Forelimb muscle (tissue), 1 donor: Measurements from ENCODE around the gene LRRC18. TPM values are rescaled to one million over a fixed set of nuclear protein-coding genes. Genes with fewer than 3 reads are reported as not detected.

Experiments used
- DNase-seq: peaks from one replicate; pipeline ENCODE4 v3.0.0-alpha.2; 2013; ENCODE audit warnings: low read depth
- polyA plus RNA-seq: library from polyadenylated mRNA; unstranded; fragments of 120-200 nt; gene quantifications from one replicate; pipeline ENCODE4 v1.2.1, GENCODE V29; 2013; ENCODE audit not compliant: insufficient read length

LRRC18 gene
- polyA plus RNA-seq, 1 donor, result 0.09 TPM

- no peak for DNase-seq
Measured at GRCh38 chr10:48881937-48882336, 57.7 kb downstream of the LRRC18 start.

- DNase-seq, result no peak
Measured at GRCh38 chr10:48880016-48880705, 59.5 kb downstream of the LRRC18 start.

- no peak for DNase-seq
Measured at GRCh38 chr10:48879451-48879850, 60.2 kb downstream of the LRRC18 start.

- DNase-seq, result no peak
Measured at GRCh38 chr10:48878091-48878490, 61.5 kb downstream of the LRRC18 start.

GRCh38 chr10:48872234-48872633, 67.4 kb downstream of the LRRC18 start:
- DNase-seq, result no peak

Other genes with a start within 250 kb of the LRRC18 start
- gene VSTM4, start 175.7 kb upstream of the LRRC18 start, polyA plus RNA-seq, result 40.9 TPM
- not detected for gene FAM170B, start 194.2 kb upstream of the LRRC18 start, polyA plus RNA-seq
- gene TMEM273, start 248.6 kb upstream of the LRRC18 start, polyA plus RNA-seq, result 5.6 TPM